BLaER1 treated with 17β-estradiol and CSF1 and Interleukin-3, amounts not matched to agents 10 nM and 100 nM (cell line): ENCODE data around the gene UVSSA.
"Not testable (repeated sequence)": the region's sequence is repeated elsewhere in the genome, so short reads cannot be mapped to it uniquely, and the experiment has no call there.

Experiments used
- H3K27ac ChIP-seq, 11 experiments: shearing (Covaris generic); formaldehyde crosslinking; 2 replicates each; pipeline ENCODE4 v1.8.1; 2022
- H3K27me3 ChIP-seq, 11 experiments: shearing (Covaris generic); formaldehyde crosslinking; 2 replicates each; pipeline ENCODE4 v1.8.1; 2022
- H3K36me3 ChIP-seq, 11 experiments: shearing (Covaris generic); formaldehyde crosslinking; 2 replicates each; pipeline ENCODE4 v1.8.1; 2022
- H3K4me1 ChIP-seq, 10 experiments: shearing (Covaris generic); formaldehyde crosslinking; 2 replicates each; pipeline ENCODE4 v1.8.1; 2022
- H3K4me2 ChIP-seq, 11 experiments: shearing (Covaris generic); formaldehyde crosslinking; 2 replicates each; pipeline ENCODE4 v1.8.1; 2022
- H3K4me3 ChIP-seq, 10 experiments: shearing (Covaris generic); formaldehyde crosslinking; 2 replicates each; pipeline ENCODE4 v1.8.1; 2022
- H3K9ac ChIP-seq, 11 experiments: shearing (Covaris generic); formaldehyde crosslinking; 2 replicates each; pipeline ENCODE4 v1.8.1; 2022
- H3K9me3 ChIP-seq, 11 experiments: shearing (Covaris generic); formaldehyde crosslinking; replicated peaks in 1 of 11; 2 replicates each; pipeline ENCODE4 v1.8.1; 2022
- H4K20me1 ChIP-seq, 11 experiments: shearing (Covaris generic); formaldehyde crosslinking; 2 replicates each; pipeline ENCODE4 v1.8.1; 2022
- Cebpa-rat ChIP-seq, 11 experiments: shearing (Covaris generic); IDR thresholded peaks; 2 replicates each; pipeline ENCODE4 v1.8.1; 2022

The UVSSA gene

DNA sequence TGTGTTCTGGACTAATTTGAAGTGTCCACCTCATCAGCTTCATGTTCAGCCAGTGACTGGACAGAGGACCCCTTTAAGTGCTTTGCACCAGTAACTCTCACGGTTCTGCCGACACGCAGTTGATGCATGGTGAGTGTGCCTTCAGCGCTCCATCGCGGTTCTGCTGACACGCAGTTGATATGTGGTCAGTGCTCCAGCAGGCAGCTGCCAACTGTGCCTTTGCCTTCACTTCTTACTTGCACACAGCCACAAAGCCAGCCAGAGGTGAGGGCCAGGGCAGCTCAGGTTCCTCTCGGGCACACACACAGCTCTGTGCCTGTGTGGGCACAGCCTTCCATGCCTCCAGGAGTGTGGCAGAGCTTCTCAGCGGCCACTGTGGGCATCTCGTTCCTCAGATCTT is 46.9 kb downstream of the UVSSA start:
- no peak for TF ChIP-seq Cebpa-rat (IDR thresholded peaks at IDR 0.05)
- Histone ChIP-seq H3K9me3 (peaks cover 85 to 94% (median 92%) of the 10 kb centered on the region in 11 experiments), H3K27me3 (no peaks in the 10 kb centered on the region), H3K4me1 (no peaks in the 10 kb centered on the region), H3K4me2 (no peak overlapping the region), H3K36me3 (peaks cover 4 to 62% (median 16%) of the 10 kb centered on the region in 11 experiments; a peak in 17 of 22 replicates), H4K20me1 (no peaks in the 10 kb centered on the region), H3K9ac (no peak overlapping the region), H3K4me3 (no peak overlapping the region), H3K27ac (no peak overlapping the region)

DNA sequence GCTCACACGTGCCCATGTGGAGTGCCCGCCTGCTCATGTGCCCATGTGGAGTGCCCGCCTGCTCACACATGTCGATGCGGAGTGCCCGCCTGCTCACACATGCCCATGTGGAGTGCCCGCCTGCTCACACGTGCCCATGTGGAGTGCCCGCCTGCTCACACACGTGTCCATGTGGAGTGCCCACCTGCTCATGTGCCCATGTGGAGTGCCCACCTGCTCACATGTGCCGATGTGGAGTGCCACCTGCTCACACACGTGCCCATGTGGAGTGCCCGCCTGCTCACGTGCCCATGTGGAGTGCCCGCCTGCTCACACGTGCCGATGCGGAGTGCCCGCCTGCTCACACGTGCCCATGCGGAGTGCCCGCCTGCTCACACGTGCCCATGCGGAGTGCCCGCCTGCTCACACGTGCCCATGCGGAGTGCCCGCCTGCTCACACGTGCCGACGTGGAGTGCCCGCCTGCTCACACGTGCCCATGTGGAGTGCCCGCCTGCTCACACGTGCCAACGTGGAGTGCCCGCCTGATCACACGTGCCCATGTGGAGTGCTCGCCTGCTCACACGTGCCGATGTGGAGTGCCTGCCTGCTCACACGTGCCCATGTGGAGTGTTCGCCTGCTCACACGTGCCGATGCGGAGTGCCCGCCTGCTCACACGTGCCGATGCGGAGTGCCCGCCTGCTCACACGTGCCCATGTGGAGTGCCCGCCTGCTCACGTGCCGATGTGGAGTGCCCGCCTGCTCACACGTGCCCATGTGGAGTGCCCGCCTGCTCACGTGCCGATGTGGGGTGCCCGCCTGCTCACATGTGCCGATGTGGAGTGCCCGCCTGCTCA is 47.8 kb downstream of the UVSSA start:
- not testable (repeated sequence) for H3K4me3 ChIP-seq, H4K20me1 ChIP-seq, H3K4me1 ChIP-seq, H3K27ac ChIP-seq, H3K4me2 ChIP-seq, H3K27me3 ChIP-seq, H3K9ac ChIP-seq
- Histone ChIP-seq H3K36me3 (peaks cover 4 to 54% (median 12%) of the 10 kb centered on the region in 11 experiments; a peak in 17 of 22 replicates), H3K9me3 (peaks cover 87 to 94% (median 92%) of the 10 kb centered on the region in 11 experiments)

DNA sequence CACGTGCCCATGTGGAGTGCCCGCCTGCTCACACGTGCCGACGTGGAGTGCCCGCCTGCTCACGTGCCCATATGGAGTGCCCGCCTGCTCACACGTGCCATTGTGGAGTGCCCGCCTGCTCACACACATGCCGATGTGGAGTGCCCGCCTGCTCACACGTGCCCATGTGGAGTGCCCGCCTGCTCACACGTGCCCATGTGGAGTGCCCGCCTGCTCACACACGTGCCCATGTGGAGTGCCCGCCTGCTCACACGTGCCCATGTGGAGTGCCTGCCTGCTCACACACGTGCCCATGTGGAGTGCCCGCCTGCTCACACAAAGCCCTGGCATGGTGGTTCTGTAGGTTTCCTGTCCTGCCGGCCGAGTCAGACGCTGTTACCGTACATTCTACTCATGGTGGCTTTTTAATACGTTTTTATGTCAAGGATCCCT is 48.4 kb downstream of the UVSSA start:
- peaks cover 89 to 95% (median 93%) of the 10 kb centered on the region in 11 experiments for H3K9me3 ChIP-seq
- not testable (repeated sequence) for H3K27me3 ChIP-seq, H4K20me1 ChIP-seq, H3K4me2 ChIP-seq, H3K4me1 ChIP-seq, H3K9ac ChIP-seq, H3K4me3 ChIP-seq, H3K27ac ChIP-seq
- H3K36me3 ChIP-seq, result peaks cover 4 to 50% (median 12%) of the 10 kb centered on the region in 11 experiments; a peak in 17 of 22 replicates

DNA sequence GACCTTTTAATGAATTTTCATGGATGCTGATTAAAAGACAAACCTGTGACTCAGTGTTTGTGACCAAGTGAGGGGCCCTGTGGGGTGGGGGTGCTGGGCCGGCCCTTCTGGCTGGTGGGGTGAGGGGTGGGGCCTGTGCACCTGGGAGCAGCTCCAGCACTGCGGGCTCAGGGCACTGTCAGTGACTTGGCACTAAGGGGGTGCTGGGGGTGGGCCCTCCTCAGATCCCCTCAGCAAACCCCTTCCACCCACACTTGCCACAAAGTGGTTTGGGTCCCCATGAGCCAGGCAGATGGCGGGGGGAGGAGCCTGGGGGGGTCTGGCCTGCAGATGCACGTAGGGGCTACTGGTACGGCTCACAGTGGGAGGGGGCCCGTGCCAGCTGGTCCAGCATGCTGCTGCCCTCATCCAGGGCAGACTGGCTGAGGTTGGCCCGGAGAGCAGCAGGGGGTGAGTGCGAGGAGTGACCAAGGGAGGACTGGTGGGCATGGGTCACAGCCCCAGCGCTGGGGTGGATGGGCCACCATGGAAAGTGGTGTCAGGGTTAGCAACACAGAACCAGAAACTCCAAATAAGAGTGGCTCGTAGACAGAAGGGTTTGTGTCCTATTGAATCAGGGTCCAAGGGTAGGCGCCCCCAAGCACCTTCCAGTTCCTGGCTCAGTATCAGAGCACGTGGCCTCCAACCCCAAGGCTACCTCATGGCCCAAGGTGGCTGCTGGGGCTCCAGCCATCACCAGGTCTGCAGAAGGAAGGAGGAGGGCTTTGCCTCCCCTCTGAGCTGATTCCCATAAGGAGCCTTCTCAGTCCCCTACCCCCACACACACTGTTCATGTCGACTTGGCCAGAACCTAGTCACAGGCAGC is 49.2 kb downstream of the UVSSA start:
- Histone ChIP-seq H4K20me1 (no peaks in the 10 kb centered on the region), H3K4me2 (no peak overlapping the region), H3K4me3 (peak overlapping the region in 6 of 10 experiments; percentile 11 to 38 (median 15); a peak in 4 of 20 replicates), H3K9ac (no peak overlapping the region), H3K27me3 (no peaks in the 10 kb centered on the region), H3K27ac (no peak overlapping the region), H3K4me1 (no peaks in the 10 kb centered on the region), H3K9me3 (peaks cover 88 to 95% (median 93%) of the 10 kb centered on the region in 11 experiments), H3K36me3 (peaks cover 4 to 43% (median 12%) of the 10 kb centered on the region in 11 experiments; a peak in 17 of 22 replicates)
- no peak for TF ChIP-seq Cebpa-rat (IDR thresholded peaks at IDR 0.05)

DNA sequence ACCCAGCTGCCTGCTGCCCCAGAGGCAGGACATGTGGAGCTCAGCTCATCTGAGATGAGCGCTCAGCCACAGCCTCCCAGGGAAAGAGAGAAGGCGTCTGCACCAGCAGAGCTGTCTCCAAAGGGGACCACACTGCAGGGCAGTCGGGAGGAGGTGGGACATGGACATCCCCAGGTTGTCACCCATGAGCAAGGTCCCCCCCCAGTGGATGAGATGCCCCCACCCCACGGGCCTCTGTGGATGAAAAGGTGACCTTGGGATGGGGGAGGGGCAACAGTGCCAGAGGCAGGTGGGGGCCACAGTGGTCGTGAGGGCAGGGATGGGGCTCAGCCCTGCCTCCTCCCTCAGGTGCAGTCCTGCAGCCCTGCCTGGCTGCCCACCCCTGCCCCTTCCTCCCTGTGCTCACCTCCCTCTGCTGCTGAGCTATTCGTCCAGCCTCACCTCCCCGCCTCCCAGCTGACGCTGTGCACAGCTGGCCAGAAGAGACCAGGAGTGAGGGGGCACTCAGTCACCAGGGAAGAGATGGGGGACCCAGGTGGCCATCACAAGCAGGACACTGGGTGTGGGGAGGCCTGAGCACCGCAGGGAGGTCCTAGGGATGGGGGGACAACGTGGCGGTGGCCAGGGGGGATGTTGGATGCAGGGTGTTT is 49.9 kb downstream of the UVSSA start:
- H3K36me3 ChIP-seq, result peaks cover 4 to 35% (median 12%) of the 10 kb centered on the region in 11 experiments; a peak in 17 of 22 replicates
- H3K4me3 ChIP-seq, result peak overlapping the region in 6 of 10 experiments; percentile 13 to 38 (median 17); a peak in 6 of 20 replicates
- no peak for TF ChIP-seq Cebpa-rat (IDR thresholded peaks at IDR 0.05)
- H3K27me3 ChIP-seq, result no peaks in the 10 kb centered on the region
- no peak overlapping the region for H3K9ac ChIP-seq
- H3K9me3 ChIP-seq, result peaks cover 88 to 95% (median 93%) of the 10 kb centered on the region in 11 experiments
- no peak overlapping the region for H3K27ac ChIP-seq
- H3K4me2 ChIP-seq, result no peak overlapping the region
- no peaks in the 10 kb centered on the region for H4K20me1 ChIP-seq
- no peaks in the 10 kb centered on the region for H3K4me1 ChIP-seq

DNA sequence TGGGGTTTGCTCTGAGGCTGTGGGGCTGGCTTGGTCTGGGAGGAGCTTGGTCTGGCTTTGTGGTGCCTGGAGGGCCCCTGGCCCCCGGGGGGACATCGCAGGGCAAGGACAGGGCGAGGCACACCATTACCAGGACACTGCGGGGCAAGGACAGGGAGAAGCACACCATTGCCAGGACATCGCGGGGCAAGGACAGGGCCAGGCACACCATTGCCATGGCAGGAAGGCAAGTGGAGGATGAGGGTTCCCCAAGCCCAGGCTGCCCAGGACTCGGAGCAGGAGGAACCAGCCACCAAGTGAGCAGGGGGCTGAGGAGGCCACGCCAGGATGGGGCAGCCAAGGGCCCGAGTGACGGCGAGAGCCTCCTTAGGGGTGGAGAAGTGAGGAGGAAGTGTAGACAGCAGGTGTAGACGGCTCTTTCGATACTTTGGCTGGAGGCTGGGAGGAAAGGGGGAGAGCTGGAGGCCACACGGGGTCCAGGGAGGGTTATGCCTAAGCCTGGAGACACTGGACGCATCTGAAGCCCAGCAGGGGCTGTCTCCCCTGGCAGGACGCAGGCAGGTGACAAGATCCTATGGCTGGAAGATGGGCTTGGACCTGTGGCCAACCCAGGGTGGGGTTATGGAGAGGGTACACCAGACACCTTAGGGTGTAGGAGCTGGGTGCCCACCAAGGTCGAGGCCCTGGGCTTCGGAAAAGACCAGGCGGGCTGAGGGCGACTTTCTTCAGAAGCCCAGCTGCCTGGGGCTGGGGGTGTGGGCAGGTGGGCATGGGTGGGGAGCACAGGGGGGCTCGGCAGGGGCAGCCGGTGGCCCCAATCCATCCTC is 51.9 kb downstream of the UVSSA start:
- Histone ChIP-seq H3K4me1 (no peaks in the 10 kb centered on the region), H3K9ac (no peak overlapping the region), H3K36me3 (peaks cover 0 to 15% (median 6%) of the 10 kb centered on the region in 11 experiments; a peak in 15 of 22 replicates), H3K4me3 (peak overlapping the region in 3 of 10 experiments; percentile 14 to 50 (median 28); a peak in 4 of 20 replicates), H3K27me3 (no peaks in the 10 kb centered on the region), H3K27ac (no peak overlapping the region), H3K9me3 (peaks cover 90 to 95% (median 93%) of the 10 kb centered on the region in 11 experiments), H3K4me2 (no peak overlapping the region), H4K20me1 (no peaks in the 10 kb centered on the region)
- TF ChIP-seq Cebpa-rat (IDR thresholded peaks at IDR 0.05), result no peak

DNA sequence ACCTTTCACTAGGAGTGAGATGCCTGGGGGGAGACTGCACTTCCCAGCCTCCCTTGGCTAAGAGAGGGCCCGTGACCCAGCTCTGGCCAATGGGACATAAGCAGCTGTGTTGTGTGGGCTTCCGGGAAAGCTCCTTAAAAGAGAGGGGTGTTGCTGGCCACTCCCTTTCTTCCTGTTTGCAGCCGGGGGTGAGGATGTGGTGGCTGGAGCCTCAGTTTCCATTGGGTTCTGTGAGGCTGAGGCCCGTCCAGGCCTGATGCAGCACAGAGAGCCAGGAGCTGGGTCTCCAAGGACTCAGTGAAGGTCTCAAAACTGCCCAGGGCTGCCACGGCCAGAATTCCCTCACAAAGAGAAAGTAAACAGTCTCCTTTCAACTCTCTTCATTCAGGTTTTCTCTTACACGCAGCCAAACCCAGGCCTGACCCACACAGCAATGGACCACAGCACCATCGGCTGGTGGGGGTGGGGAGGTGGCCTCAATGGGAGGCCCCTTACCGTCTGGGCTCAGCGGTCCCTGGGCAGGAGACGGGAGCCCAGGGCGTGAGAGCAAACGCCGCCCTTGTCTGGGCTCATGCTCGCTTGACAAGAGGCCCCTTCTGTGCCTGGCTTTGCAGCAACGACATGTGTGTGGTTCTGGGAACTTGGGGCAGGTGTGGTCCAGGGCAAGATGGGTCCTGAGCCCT is 52.6 kb downstream of the UVSSA start:
- no peak overlapping the region for H3K9ac ChIP-seq
- peak overlapping the region in 1 of 10 experiments; percentile 50; a peak in 1 of 20 replicates for H3K4me3 ChIP-seq
- H3K4me2 ChIP-seq, result no peak overlapping the region
- peaks cover 0 to 8% (median under 1%) of the 10 kb centered on the region in 11 experiments; a peak in 7 of 22 replicates for H3K36me3 ChIP-seq
- peaks cover 90 to 95% (median 93%) of the 10 kb centered on the region in 11 experiments for H3K9me3 ChIP-seq
- H4K20me1 ChIP-seq, result no peaks in the 10 kb centered on the region
- H3K27ac ChIP-seq, result no peak overlapping the region
- TF ChIP-seq Cebpa-rat (IDR thresholded peaks at IDR 0.05), result no peak
- H3K27me3 ChIP-seq, result no peaks in the 10 kb centered on the region
- no peaks in the 10 kb centered on the region for H3K4me1 ChIP-seq
